HG03342 (cell line): ENCODE results near the gene MYF6.
A peak's percentile ranks its signal among the peaks of the same experiment; 100 is the strongest.
"Not testable (repeated sequence)": the region's sequence is repeated elsewhere in the genome, so short reads cannot be mapped to it uniquely, and the experiment has no call there.

Experiments
- ATAC-seq: cut with Tn5 transposase; IDR thresholded peaks from one replicate; pipeline ENCODE4 v1.9.1; 2021; ENCODE audit warnings: mild to moderate bottlenecking, moderate library complexity; ENCODE audit not compliant: unreplicated experiment

MYF6 gene

DNA sequence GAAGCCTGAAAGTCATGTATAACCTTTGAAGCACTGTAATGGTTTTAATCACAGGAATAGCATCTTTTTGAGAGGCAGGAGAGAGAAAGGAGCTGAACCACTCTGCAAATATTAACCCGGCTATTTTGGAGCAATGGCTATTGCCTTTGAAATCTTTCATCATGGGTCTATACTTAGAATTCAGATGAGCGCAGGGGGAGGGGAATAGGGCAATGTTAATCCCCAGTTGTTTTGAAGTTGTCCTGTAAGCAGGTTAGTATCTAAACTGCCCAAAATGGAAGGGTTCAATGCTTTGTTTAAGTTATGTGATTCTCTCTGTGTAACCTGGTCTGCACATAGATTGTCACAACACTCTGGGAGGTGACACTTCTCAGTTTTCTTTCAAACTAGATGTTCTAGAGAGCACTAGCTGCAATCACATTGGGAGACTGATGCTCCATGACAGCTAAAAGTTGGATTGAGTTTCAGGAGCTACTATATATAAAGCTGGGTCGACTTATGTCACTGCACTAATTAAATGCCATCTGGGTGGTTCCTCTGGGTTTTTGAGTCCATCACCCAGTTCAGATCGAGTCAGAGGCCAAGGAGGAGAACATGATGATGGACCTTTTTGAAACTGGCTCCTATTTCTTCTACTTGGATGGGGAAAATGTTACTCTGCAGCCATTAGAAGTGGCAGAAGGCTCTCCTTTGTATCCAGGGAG lies at the start of gene MYF6:
MYF6 (plus strand) TSS at position 509 of the 704 bp plus-strand sequence; CDS start at position 595, 86 bp downstream.
- no peak for ATAC-seq

DNA sequence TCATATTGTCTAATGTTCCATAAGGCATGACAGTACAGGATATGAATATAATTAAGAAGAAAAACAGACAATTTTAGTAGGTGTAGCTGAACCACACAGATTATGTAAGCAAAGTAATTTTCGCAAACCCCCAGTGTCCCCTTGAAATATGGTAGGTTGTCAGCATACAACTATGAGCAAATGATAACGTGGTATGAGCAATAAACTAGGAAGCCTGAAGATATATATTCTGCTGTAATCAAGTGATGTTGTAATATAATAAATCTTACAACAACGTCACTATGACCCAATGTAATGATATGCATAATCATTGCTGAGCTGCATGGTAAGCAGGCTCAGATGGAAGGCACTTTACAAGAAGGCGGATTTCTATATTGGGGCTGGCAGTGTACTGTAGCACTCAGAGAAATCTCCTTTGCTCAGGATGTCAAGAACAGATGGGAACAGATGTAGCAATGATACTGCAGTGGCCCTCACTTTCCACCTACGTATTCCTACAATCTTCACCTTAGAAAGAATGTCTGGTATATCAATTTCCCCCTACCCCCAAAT lies 47.8 kb upstream of the MYF6 start:
- ATAC-seq: no peak

DNA sequence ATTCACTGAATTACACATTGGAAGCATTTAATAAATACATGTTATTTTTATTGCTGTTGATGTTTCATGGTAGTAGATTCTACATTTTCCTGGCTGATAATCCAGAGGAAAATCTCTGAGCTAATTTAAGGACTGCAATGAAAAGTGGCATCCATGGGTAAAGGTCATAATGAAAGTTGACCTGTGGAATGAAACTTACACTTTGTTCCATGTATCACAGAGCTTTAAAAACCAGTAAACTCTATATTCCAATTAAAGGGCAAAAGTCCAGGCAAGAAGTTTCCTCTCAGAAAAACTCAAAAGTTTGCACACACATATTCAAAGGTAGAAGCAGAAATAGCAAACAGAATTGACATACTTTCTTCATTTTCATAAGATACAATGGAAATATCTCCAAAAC lies 44.8 kb upstream of the MYF6 start:
- ATAC-seq: no peak

DNA sequence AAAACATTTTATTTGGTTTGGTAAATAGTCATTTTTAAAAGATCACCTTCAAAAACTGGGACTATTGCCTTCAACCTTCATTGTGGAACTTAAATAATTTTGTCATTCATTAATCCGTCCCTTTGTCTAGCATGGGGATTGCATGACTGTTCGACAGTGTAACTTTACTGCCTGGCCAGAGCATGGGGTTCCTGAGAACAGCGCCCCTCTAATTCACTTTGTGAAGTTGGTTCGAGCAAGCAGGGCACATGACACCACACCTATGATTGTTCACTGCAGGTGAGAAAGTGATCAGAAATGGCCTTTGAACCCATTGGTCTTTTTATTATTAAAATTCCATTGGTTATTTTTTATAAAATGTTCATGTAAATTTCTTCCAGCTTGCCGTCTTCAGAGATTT lies 37.2 kb upstream of the MYF6 start:
- no peak for ATAC-seq

GRCh38 chr12:80676042-80676636 lies 31.3 kb upstream of the MYF6 start:
- ATAC-seq: not testable (repeated sequence)

DNA sequence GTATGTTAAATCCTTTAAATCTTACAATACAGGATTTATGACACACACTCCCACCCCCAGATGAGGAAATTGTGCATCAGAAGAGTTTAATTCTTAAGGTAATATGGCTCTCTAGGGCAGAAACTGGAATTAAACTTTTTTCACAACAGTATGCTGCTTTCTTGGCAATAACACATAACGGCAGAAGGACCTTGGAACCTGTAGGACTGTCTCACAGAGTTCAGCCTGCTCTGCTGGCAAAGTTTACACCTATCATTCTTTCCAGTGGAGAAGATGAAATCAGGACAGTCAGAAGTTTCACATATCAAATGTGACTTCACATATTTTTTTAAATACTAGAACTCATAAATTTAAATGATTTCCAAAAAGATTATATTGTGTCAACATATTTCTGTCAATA lies 30.6 kb upstream of the MYF6 start:
- no peak for ATAC-seq

DNA sequence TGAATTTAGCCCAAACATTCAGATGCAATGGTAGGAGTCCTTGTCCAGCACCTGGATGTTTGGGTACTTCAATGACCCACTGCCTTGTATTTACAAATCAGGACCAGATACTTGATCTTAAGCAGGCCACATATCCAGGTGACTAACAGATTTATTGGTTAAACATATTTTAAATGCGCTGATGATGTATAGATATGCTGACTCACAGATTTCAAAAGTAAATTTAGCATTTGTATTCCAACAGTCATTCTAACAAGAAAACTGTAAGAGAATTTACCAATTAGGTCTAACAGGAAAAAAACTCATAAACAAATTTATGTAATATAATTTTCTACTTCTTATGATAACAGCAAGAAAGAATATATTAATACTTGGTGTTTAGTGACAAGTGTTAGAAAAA lies 29.4 kb upstream of the MYF6 start:
- no peak for ATAC-seq

DNA sequence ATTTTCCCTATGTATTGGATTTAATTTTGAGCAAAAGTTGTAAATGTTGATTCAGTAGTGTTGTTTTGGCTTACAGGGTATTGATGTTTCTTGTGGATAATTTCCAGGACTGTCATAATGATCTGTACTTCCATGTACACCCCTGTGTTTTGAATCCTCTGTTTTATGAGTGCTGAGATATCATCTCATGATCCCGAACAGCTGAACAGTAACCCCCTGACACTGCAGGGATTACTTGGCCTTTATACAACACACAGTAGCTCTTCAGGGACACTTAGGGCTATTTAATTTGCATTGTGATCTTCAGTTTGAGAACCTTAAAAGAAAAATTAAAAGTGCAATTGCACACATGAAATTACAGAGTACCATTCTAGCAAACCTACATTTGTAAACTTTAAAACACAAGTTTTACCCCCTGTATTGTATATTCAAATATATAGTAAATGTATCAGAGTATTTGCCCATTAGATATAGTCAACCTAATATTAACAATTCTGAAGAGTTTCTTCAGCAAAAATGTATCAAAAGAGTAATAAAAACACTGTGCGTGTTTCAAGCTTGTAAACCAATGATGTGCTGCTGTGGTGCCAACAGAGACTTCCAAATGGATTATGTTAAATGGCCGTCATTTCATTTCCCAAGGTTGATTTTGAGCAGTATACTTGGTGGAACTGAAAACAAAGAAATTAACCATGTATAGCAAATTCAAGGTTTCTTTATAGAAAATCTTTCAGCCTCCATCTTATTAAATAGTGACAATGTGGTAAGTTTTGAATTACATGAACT lies 27.9 kb upstream of the MYF6 start:
- ATAC-seq: no peak

- peak; percentile 79 for ATAC-seq
Observed at GRCh38 chr12:80681287-80681686, 26.1 kb upstream of the MYF6 start.

DNA sequence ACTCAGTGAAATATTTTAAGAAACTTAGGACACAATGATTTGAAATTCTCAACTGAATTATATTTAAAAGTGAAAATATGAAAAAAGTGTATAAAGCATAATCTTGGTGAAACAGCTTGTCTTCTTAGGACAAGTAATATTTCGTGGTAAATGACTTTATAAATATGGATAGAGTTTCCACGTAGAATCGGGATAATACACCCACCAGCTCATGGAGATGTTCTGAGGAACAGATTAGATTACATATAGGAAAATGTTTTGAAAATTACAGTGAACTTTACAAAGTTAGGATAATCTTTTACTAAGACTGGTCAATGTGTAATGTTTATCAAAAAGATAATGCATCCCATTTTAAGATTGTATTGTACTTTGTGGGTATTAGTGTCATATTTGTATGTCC lies 25.6 kb upstream of the MYF6 start:
- ATAC-seq: no peak

- ATAC-seq: no peak
Observed at GRCh38 chr12:80684077-80684495, 23.3 kb upstream of the MYF6 start.

- ATAC-seq: no peak
Observed at GRCh38 chr12:80690090-80690489, 17.3 kb upstream of the MYF6 start.

- no peak for ATAC-seq
Observed at GRCh38 chr12:80690513-80690912, 16.9 kb upstream of the MYF6 start.

DNA sequence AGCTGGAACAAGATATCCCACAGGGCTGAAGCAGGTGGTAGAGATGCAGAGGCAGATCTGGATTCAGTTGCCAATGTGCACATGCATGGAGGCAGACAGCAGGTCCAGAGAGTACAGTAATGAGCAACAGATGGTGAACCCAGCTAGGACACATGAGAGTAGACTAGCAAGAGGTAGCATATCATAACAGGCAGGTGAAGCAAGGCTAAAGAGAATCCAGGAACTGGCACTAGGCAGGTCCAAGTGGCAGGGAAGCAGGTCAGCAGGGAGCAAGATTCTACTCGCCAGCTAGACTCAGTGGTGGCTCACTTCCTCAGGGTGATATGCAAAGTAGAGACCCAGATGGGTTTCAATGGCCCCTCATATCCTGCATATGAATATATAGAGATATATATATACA lies 15.3 kb upstream of the MYF6 start:
- peak; percentile 50 for ATAC-seq

- no peak for ATAC-seq
Observed at GRCh38 chr12:80697270-80697887, 10.1 kb upstream of the MYF6 start.

DNA sequence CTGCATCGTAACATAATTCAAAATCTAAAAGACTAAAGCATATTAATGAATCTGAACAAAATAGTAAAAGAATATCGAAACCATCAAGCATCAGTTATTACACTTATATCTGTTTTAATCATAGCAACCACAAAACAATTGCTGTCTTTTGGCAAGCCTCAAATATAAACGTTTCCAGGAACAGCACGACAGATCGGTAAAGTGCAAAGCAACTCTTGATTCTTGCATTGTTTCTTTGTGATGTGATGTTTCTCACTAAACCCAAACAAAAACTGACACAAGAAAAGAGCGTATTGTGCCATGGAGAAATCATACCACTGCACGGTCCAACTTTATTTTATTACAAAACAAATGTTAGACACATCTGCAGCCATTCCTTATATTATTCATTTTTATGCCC lies 9.2 kb upstream of the MYF6 start:
- no peak for ATAC-seq

GRCh38 chr12:80698847-80699542 lies 8.4 kb upstream of the MYF6 start:
- ATAC-seq: no peak

DNA sequence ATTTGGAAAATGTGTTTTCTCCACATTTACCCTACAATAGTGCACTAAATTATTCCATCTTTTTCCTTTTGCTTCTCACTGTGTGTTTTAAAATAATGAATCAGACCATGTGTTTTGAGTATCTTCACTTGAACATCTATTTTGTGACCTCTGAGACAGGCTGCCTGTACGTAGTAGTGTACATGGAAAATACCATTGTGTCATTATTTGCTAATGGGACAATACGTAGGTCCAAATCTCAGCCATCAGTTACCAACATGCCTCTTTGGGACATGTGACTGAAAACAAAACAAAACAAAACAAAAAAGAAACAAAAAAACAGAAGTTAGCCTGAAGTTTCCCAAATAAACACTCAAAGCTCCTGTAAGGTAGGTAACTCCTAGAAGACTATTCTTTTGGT lies 7.1 kb upstream of the MYF6 start:
- no peak for ATAC-seq

GRCh38 chr12:80701388-80701787 lies 6.0 kb upstream of the MYF6 start:
- ATAC-seq: no peak

DNA sequence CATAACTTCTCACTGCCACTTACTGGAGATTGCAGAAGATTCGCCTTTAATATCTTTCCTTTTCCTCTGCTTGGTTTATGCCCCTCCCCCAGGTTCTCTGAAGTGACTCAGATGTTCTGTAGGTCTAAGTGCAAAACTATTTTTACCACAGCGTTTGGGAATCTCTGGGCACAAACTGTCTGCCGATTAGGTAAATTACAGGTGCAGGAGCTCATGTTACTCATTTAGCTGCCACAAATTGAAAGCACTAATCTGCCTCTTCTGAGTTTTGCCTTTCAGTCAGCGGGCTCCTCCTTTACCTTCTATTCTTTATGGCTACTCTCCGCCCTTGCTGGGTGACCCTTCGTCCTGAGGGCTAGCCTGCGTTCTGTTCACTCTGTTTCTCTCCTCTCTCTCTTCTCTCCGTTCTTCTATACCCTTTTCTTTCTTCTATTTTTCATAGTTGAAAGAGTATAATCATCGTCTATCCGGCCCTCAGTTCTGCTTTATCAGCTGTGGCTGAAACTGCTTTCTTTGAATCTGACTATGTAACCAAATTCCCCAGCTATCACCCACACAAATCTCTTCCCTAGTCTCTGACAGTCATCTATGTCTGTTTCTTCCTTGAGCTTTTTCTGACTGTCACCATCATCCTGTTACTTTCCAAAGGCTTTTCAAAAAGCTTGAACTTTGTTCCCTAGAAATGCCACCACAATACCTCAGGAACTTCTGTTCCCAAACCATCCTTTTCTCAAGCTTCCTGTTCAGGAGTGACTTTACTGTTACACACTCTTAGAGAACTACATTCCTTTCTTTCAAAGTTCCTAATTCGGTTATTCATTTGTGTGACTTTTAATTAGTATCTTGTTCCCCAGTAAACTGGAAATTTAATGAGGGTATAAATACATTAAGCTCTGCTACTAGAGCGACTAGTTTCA lies 4.3 kb upstream of the MYF6 start:
- ATAC-seq: peak; percentile 82
